Measurements from ENCODE around the gene POLR1B.

GRCh38 chr2:112607680-112608438 is 65.6 kb downstream of the POLR1B start:
- TF ChIP-seq EZH2phosphoT487 (IDR thresholded peaks at IDR 0.05; ENCODE audit: insufficient read depth, low read depth) = no peak
- no peak for TF ChIP-seq EZH2 (IDR thresholded peaks at IDR 0.05; ENCODE audit: insufficient read depth, poor library complexity, severe bottlenecking)

All from GM23248 (cell line).